ENCODE data around the gene CAPN10. TPM values are rescaled to one million over a fixed set of nuclear protein-coding genes. Genes with fewer than 3 reads are reported as not detected.

CAPN10 gene
- polyA plus RNA-seq, 1 donor (not counting 4 experiments of a cell fraction or from before 2014, with no cell fraction given) = 7.1 TPM

GRCh38 chr2:240646900-240647502 lies 60.5 kb downstream of the CAPN10 start:
- DNase-seq (ENCODE audit: low read depth, low spot score) (no peak), FAIRE-seq (no peak)
- no peak for TF ChIP-seq EZH2 (IDR thresholded peaks at IDR 0.05; ENCODE audit: low read length)
- TF ChIP-seq CTCF (optimal IDR thresholded peaks at IDR 0.05 in 1 of 3, IDR thresholded peaks at IDR 0.05 in 1 of 3, conservative IDR thresholded peaks at IDR 0.05 in 1 of 3; ENCODE audit: extremely low read depth in 1 of 3, insufficient read depth in 2 of 3, low read length in 3 of 3) = no peak

GRCh38 chr2:240647503-240648154 lies 61.1 kb downstream of the CAPN10 start:
- Histone ChIP-seq H2AFZ (ENCODE audit: control insufficient read depth, low read length) (no peak overlapping the region), H3K36me3 (ENCODE audit: control insufficient read depth in 2 of 2, extremely low read depth in 1 of 2, insufficient read depth in 2 of 2, low read length in 2 of 2) (no peaks in the 10 kb centered on the region), H3K4me1 (ENCODE audit: control insufficient read depth, extremely low read depth, insufficient read depth, low read length) (no peaks in the 10 kb centered on the region), H3K9ac (ENCODE audit: control insufficient read depth, extremely low read depth, insufficient read depth, low read length) (no peak overlapping the region), H3K4me3 (ENCODE audit: control insufficient read depth in 2 of 3, extremely low read depth in 1 of 3, insufficient read depth in 2 of 3, low read depth in 1 of 3, low read length in 3 of 3) (no peak overlapping the region), H3K9me1 (ENCODE audit: control insufficient read depth, extremely low read depth, insufficient read depth, low read length) (no peaks in the 10 kb centered on the region), H3K27ac (ENCODE audit: control insufficient read depth, insufficient read depth, low read length) (no peak overlapping the region), H3K79me2 (ENCODE audit: control insufficient read depth, insufficient read depth, low read length) (no peaks in the 10 kb centered on the region), H3K9me3 (ENCODE audit: control insufficient read depth, low read depth, low read length) (no peaks in the 10 kb centered on the region), H4K20me1 (ENCODE audit: control insufficient read depth, extremely low read depth, insufficient read depth, low read length) (no peaks in the 10 kb centered on the region), H3K4me2 (ENCODE audit: control insufficient read depth, extremely low read depth, insufficient read depth, low read depth, low read length) (no peak overlapping the region), H3K27me3 (ENCODE audit: control insufficient read depth, extremely low read depth, insufficient read depth, low read length) (peaks cover 46% of the 10 kb centered on the region)
- DNase-seq (ENCODE audit: low read depth, low spot score) = no peak
- TF ChIP-seq EZH2 (IDR thresholded peaks at IDR 0.05; ENCODE audit: low read length) (no peak), CTCF (optimal IDR thresholded peaks at IDR 0.05 in 1 of 3, IDR thresholded peaks at IDR 0.05 in 1 of 3, conservative IDR thresholded peaks at IDR 0.05 in 1 of 3; ENCODE audit: extremely low read depth in 1 of 3, insufficient read depth in 2 of 3, low read length in 3 of 3) (no peak)
- FAIRE-seq = no peak
- dilution Hi-C loops (cut with MboI; ENCODE audit: extremely low pct_ligation_motif_present, low sequenced_read_pairs) = no loop called here

More at GRCh38 chr2:240646900-240647502, 60.5 kb downstream of the CAPN10 start:
- no peak overlapping the region for H3K4me3 ChIP-seq (ENCODE audit: control insufficient read depth in 2 of 3, extremely low read depth in 1 of 3, insufficient read depth in 2 of 3, low read depth in 1 of 3, low read length in 3 of 3)
- dilution Hi-C loops (cut with MboI; ENCODE audit: extremely low pct_ligation_motif_present, low sequenced_read_pairs) = no loop called here
- H3K4me1 ChIP-seq (ENCODE audit: control insufficient read depth, extremely low read depth, insufficient read depth, low read length) = no peaks in the 10 kb centered on the region
- H2AFZ ChIP-seq (ENCODE audit: control insufficient read depth, low read length) = no peak overlapping the region
- no peaks in the 10 kb centered on the region for H3K9me3 ChIP-seq (ENCODE audit: control insufficient read depth, low read depth, low read length)
- no peak overlapping the region for H3K27ac ChIP-seq (ENCODE audit: control insufficient read depth, insufficient read depth, low read length)
- no peak overlapping the region for H3K4me2 ChIP-seq (ENCODE audit: control insufficient read depth, extremely low read depth, insufficient read depth, low read depth, low read length)
- no peaks in the 10 kb centered on the region for H4K20me1 ChIP-seq (ENCODE audit: control insufficient read depth, extremely low read depth, insufficient read depth, low read length)
- peaks cover 46% of the 10 kb centered on the region for H3K27me3 ChIP-seq (ENCODE audit: control insufficient read depth, extremely low read depth, insufficient read depth, low read length)
- no peak overlapping the region for H3K9ac ChIP-seq (ENCODE audit: control insufficient read depth, extremely low read depth, insufficient read depth, low read length)
- no peaks in the 10 kb centered on the region for H3K9me1 ChIP-seq (ENCODE audit: control insufficient read depth, extremely low read depth, insufficient read depth, low read length)
- H3K79me2 ChIP-seq (ENCODE audit: control insufficient read depth, insufficient read depth, low read length) = no peaks in the 10 kb centered on the region
- no peaks in the 10 kb centered on the region for H3K36me3 ChIP-seq (ENCODE audit: control insufficient read depth in 2 of 2, extremely low read depth in 1 of 2, insufficient read depth in 2 of 2, low read length in 2 of 2)

Measured in keratinocyte (primary cell).